Measurements from ENCODE around the gene WASF2. TPM values are rescaled to one million over a fixed set of nuclear protein-coding genes. Genes with fewer than 3 reads are reported as not detected.

Gene WASF2
- total RNA-seq, 1 donor from 2014 or later: 70.4 TPM

DNA sequence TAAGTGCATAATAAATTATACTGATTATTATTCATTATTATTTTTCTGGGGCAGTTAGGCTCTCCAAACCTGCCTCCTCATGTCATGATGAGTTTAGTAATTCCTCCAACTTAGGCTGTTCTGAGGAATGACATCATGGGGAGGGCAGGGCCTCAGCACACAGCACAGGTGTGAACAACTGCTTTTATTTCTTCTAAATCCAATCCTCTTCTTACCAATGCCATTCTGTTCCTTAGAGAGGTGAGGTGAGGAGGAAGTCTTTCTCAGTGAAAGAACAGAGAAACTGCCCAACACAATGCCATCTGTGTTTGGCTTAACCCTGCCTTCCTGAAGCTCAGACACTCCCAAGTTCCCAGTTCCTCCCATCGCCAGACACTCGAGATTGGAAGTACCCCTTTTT, 45.4 kb upstream of the WASF2 start:
- peak overlapping the region in 1 of 2 donors; percentile 35 for H3K27ac ChIP-seq
- intact Hi-C loops (cut with DNase I): no loop called here
- H3K36me3 ChIP-seq: peaks cover 23 to 29% of the 10 kb centered on the region in 2 donors
- H3K4me3 ChIP-seq: no peak overlapping the region
- no peaks in the 10 kb centered on the region for H3K9me3 ChIP-seq
- DNase-seq (ENCODE audit: low spot score in 2 of 2): no peak
- no peaks in the 10 kb centered on the region for H3K27me3 ChIP-seq
- peaks cover 21 to 32% of the 10 kb centered on the region in 2 donors for H3K4me1 ChIP-seq
- TF ChIP-seq, protein P1, sequence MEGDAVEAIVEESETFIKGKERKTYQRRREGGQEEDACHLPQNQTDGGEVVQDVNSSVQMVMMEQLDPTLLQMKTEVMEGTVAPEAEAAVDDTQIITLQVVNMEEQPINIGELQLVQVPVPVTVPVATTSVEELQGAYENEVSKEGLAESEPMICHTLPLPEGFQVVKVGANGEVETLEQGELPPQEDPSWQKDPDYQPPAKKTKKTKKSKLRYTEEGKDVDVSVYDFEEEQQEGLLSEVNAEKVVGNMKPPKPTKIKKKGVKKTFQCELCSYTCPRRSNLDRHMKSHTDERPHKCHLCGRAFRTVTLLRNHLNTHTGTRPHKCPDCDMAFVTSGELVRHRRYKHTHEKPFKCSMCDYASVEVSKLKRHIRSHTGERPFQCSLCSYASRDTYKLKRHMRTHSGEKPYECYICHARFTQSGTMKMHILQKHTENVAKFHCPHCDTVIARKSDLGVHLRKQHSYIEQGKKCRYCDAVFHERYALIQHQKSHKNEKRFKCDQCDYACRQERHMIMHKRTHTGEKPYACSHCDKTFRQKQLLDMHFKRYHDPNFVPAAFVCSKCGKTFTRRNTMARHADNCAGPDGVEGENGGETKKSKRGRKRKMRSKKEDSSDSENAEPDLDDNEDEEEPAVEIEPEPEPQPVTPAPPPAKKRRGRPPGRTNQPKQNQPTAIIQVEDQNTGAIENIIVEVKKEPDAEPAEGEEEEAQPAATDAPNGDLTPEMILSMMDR (IDR thresholded peaks at IDR 0.05): no peak

DNA sequence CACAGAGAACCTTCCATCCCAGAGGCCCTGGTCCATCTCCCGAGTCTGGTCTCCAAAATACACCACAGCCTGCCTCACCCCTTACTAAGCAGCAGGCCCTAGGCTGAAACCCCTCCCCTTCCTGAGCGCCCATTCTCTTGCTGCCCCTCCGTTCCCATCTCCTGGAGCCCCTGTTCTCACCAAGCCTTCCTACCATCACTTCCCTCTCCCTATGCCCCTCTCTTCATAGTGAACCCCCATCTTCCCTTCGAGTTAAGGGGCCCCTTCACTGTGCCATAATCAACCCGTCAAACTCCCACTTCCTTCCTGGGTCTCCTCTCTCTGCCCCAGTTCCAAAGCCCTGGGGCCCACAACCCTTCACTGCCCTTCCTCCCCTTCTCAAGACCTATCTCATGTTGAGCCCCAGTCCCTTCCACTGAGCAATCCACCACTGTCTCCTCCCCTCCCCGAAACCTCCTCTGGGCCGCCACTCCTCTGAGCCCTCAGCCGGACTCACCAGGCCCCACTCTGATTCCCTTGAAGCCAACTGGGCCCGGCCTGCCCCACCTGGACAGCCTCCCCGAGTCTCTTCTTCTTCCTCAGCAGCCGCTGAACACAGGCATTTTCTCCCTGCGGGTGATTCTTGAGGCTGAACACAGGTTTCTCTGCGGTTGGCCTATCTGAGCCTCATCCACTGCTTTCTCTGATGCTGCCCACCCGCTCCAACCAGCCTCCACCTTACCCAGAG, 42.2 kb upstream of the WASF2 start:
- no peaks in the 10 kb centered on the region for H3K9me3 ChIP-seq
- intact Hi-C loops (cut with DNase I): no loop called here
- H3K27me3 ChIP-seq: no peaks in the 10 kb centered on the region
- TF ChIP-seq, protein P1 (IDR thresholded peaks at IDR 0.05): no peak
- H3K27ac ChIP-seq: no peak overlapping the region
- peaks cover 25 to 36% of the 10 kb centered on the region in 2 donors for H3K4me1 ChIP-seq
- H3K36me3 ChIP-seq: peaks cover 23 to 29% of the 10 kb centered on the region in 2 donors
- no peak overlapping the region for H3K4me3 ChIP-seq
- DNase-seq (ENCODE audit: low spot score in 2 of 2): no peak

DNA sequence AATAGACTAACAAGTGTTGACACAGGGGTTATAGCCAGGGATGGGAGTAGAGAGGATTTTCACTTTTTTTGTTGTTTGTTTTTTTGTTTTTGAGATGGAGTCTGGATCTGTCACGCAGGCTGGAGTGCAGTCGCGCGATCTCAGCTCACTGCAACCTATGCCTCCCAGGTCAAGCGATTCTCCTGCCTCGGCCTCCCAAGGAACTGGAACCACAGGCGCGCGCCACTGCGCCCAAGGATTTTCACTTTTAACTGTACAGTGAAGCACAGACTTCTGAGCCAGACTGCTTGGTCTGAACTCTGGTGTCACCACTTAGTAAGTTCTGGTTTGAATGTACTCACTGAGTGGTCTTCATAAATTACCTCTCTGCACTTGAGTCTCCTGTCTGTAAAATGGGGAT, 40.2 kb upstream of the WASF2 start:
- intact Hi-C loops (cut with DNase I): no loop called here
- Histone ChIP-seq H3K27ac (peak overlapping the region in 1 of 2 donors; percentile 74), H3K4me1 (peaks cover 23 to 36% of the 10 kb centered on the region in 2 donors), H3K9me3 (no peaks in the 10 kb centered on the region), H3K27me3 (no peaks in the 10 kb centered on the region), H3K36me3 (peaks cover 20 to 29% of the 10 kb centered on the region in 2 donors), H3K4me3 (no peak overlapping the region)
- no peak for DNase-seq (ENCODE audit: low spot score in 2 of 2)
- TF ChIP-seq, protein P1 (IDR thresholded peaks at IDR 0.05): no peak

DNA sequence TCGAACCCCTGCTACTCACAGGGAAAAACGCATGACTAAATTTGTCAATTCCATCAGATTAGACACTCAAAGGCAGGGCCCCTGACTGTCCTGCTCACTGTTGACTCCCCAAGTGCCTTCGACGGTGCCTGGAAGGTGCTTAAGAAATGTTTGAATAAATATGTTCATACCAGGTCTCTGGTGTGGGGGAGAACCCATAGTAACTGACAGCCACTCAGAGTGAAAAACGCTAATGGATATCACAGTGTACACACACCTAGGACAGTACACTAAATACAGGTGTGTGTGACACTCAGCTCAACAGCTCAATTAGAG, 39.7 kb upstream of the WASF2 start:
- DNase-seq (ENCODE audit: low spot score in 2 of 2): no peak
- TF ChIP-seq, protein P1 (IDR thresholded peaks at IDR 0.05): no peak
- Histone ChIP-seq H3K9me3 (no peaks in the 10 kb centered on the region), H3K4me1 (peaks cover 24 to 36% of the 10 kb centered on the region in 2 donors), H3K27me3 (no peaks in the 10 kb centered on the region), H3K36me3 (peaks cover 15 to 23% of the 10 kb centered on the region in 2 donors), H3K27ac (peak overlapping the region; percentile 74 to 81), H3K4me3 (no peak overlapping the region)
- intact Hi-C loops (cut with DNase I): loop anchor here (5.0 kb wide), 1 partner anchor 37 kb away; the partner anchor contains the start of gene WASF2

DNA sequence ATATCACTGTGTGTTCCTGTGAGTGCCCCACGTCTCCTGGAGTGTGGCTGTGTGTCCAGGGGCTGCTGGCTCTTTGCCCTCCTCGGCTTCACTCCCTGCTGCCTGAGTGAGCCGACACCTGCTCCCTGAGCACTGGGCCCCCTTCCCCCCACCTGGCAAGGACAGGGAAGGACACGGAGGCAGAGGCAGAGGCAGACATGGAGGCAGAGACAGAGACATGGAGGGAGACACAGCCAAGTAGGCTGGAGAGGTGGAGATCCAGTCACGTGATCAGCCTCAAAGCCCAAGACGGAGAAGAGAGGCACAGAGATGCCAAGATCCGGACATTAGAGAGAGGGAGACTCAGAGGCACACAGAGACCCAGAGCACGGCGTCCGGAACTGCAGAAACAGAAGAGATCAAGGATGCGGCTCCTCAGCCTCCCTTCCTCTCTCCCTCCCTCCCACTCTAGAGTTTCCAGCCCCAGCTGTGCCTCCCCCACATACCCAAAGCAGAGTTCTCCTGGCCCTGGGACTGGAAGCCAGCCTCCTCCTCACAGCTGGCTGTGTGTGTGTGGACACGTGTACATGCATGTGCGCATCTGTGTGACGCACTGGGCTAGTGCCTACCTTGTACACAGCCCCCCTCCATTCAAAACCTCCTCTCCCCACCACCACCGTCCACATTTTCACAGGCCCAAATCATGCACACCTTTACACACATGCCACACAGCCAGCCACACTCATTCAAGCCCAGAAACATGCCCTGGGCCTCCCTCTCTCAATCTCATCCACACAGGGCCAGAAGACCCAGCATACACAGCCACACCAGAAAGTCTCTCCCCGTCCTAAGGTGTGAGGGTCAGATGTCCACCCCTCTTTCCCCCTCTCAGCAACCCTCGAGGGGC, 39.1 kb upstream of the WASF2 start:
- Histone ChIP-seq H3K9me3 (no peaks in the 10 kb centered on the region), H3K4me1 (peaks cover 24 to 36% of the 10 kb centered on the region in 2 donors), H3K4me3 (peak overlapping the region; percentile 57 to 66), H3K36me3 (peaks cover 10 to 17% of the 10 kb centered on the region in 2 donors), H3K27ac (peak overlapping the region; percentile 74 to 81), H3K27me3 (no peaks in the 10 kb centered on the region)
- DNase-seq (ENCODE audit: low spot score in 2 of 2): peak in 1 of 2 donors; percentile 79
- TF ChIP-seq, protein P1 (IDR thresholded peaks at IDR 0.05): no peak
- intact Hi-C loops (cut with DNase I): loop anchor here (1.0 to 5.0 kb wide), 2 partner anchors 37 to 41 kb away; partner anchors contain the start of gene WASF2
